ENCODE data around the gene BRAT1. TPM values are rescaled to one million over a fixed set of nuclear protein-coding genes. Genes with fewer than 3 reads are reported as not detected.

BRAT1 gene
- total RNA-seq, 2 donors from 2014 or later: 42.1 to 42.7 TPM

DNA sequence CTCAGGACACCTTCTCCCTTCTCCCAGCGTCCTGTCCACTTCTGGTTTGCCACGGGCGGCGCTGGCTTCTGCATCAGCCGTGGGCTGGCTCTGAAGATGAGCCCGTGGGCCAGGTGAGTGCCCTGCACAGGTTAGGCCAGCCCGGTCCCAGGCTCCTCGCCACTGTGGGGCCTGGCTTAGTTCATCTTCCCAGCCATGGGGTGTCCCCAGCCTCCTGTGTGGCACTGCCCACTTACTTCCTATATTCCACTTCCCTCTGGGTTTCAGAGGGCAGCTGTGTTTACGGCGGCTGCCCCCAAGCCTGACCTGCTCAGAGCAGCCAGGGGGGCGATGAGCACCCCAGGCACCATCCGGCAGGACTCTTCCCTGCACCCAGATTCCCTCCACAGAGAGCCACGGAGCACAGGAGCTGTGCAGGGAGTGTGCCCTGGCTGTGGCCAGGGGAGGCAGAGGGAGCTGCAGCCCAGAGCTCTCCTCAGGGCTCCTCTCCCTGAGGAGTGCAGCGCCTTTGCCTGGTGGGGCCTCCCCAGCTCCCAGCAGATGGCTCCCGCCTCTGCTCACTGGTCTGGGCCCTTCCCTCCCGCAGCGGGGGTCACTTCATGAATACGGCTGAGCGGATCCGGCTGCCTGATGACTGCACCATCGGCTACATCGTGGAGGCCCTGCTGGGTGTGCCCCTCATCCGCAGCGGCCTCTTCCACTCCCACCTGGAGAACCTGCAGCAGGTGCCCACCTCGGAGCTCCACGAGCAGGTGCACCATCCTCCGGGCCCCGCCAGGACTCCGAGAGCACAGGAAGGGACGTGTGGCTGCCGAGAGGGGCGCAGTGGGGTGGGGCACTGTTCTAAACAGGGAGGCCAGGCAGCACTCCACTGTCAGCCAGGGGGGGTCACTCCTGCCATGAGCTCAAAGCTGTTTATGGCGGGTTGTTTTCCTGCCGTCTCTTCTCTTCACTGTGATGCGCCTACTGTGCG, 29.4 kb downstream of the BRAT1 start:
- Mint-ChIP-seq H3K27ac (no peak overlapping the region), H3K4me3 (no peak overlapping the region), H3K36me3 (ENCODE audit: low read depth) (peaks cover 10% of the 10 kb centered on the region), H3K9me3 (no peaks in the 10 kb centered on the region), H3K4me1 (peaks cover 35% of the 10 kb centered on the region), H3K27me3 (ENCODE audit: insufficient read depth) (peaks cover 9% of the 10 kb centered on the region)
- peak; percentile 66 for DNase-seq
- H3K36me3 ChIP-seq (ENCODE audit: control insufficient read depth, insufficient read depth, low read length): no peaks in the 10 kb centered on the region
- TF ChIP-seq, protein P1, sequence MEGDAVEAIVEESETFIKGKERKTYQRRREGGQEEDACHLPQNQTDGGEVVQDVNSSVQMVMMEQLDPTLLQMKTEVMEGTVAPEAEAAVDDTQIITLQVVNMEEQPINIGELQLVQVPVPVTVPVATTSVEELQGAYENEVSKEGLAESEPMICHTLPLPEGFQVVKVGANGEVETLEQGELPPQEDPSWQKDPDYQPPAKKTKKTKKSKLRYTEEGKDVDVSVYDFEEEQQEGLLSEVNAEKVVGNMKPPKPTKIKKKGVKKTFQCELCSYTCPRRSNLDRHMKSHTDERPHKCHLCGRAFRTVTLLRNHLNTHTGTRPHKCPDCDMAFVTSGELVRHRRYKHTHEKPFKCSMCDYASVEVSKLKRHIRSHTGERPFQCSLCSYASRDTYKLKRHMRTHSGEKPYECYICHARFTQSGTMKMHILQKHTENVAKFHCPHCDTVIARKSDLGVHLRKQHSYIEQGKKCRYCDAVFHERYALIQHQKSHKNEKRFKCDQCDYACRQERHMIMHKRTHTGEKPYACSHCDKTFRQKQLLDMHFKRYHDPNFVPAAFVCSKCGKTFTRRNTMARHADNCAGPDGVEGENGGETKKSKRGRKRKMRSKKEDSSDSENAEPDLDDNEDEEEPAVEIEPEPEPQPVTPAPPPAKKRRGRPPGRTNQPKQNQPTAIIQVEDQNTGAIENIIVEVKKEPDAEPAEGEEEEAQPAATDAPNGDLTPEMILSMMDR (conservative IDR thresholded peaks at IDR 0.05): no peak
- 91 to 92% methylated on average over 22 to 36 of the region's 36 CpGs for WGBS, 2 experiments (ENCODE audit: insufficient coverage in 1 of 2, insufficient read length in 1 of 2)
- H3K9ac ChIP-seq (ENCODE audit: extremely low read depth, low read length, poor library complexity, severe bottlenecking): no peak overlapping the region
- no peaks in the 10 kb centered on the region for H3K9me3 ChIP-seq (ENCODE audit: control insufficient read depth, low read length)
- peaks cover 23% of the 10 kb centered on the region for H3K4me1 ChIP-seq (ENCODE audit: control insufficient read depth, insufficient read depth, low read length)
- no peak overlapping the region for H3K27ac ChIP-seq (ENCODE audit: low read depth, low read length)
- H3K27me3 ChIP-seq (ENCODE audit: control insufficient read depth, insufficient read depth, low read length, poor library complexity, severe bottlenecking): peaks cover 7% of the 10 kb centered on the region
- H3K4me3 ChIP-seq (ENCODE audit: low read length): no peak overlapping the region

GRCh38 chr7:2524808-2525657, 30.3 kb downstream of the BRAT1 start:
- Mint-ChIP-seq H3K36me3 (ENCODE audit: low read depth) (peaks cover 10% of the 10 kb centered on the region), H3K27ac (no peak overlapping the region), H3K9me3 (no peaks in the 10 kb centered on the region), H3K4me1 (peaks cover 37% of the 10 kb centered on the region), H3K4me3 (no peak overlapping the region), H3K27me3 (ENCODE audit: insufficient read depth) (peaks cover 16% of the 10 kb centered on the region)
- no peak overlapping the region for H3K4me3 ChIP-seq (ENCODE audit: low read length)
- H3K36me3 ChIP-seq (ENCODE audit: control insufficient read depth, insufficient read depth, low read length): no peaks in the 10 kb centered on the region
- H3K4me1 ChIP-seq (ENCODE audit: control insufficient read depth, insufficient read depth, low read length): peaks cover 23% of the 10 kb centered on the region
- WGBS, 2 experiments (ENCODE audit: insufficient coverage in 1 of 2, insufficient read length in 1 of 2): 79% methylated on average over 38 to 53 of the region's 53 CpGs
- no peaks in the 10 kb centered on the region for H3K9me3 ChIP-seq (ENCODE audit: control insufficient read depth, low read length)
- peak overlapping the region; percentile 98 for H3K27ac ChIP-seq (ENCODE audit: low read depth, low read length)
- H3K27me3 ChIP-seq (ENCODE audit: control insufficient read depth, insufficient read depth, low read length, poor library complexity, severe bottlenecking): peaks cover 16% of the 10 kb centered on the region
- peak; percentile 90 for DNase-seq
- no peak overlapping the region for H3K9ac ChIP-seq (ENCODE audit: extremely low read depth, low read length, poor library complexity, severe bottlenecking)
- TF ChIP-seq, protein P1 (conservative IDR thresholded peaks at IDR 0.05): no peak

DNA sequence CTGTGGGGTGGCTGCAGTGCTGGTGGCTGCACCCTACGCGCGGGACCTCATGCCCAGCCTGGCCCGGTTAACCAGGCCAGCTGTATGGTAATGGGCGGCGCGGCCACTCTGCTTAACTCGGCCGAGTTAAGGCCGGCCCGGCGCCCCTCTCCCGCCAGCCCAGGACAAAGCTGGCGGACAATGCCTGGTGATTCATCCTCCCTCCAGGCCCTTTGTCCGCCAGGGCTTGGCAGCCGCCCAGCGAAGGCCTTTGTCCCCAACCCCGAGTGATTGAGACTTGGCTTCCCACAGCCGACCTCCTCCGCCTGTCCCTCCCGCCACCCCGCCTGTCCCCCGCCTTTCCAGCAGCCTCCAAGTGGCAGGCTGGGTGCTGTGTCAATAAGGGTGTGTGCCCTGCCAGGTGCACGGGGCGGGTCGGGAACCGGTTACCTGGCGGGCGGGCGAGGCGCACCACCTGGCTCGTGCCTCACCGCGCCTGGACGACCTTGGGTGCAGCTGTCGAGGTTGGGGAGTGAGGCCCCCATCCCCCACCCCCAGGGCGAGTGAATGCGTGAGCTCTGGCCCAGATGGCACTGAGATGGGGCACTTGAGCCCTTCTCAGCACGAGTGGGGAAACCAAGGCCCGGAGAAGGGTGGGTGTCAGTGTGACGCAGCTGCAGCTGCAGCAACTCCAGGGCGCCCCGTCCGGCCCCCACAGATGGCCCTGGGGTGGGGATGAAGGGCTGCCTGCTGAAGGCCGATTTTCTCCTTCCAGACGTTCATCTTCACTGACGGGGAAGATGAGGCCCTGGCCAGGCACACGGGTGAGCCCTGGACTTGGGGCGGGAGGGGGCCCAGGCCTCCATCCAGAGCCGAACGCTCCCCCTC, 31.1 kb downstream of the BRAT1 start:
- H3K9me3 ChIP-seq (ENCODE audit: control insufficient read depth, low read length): no peaks in the 10 kb centered on the region
- H3K9me3 Mint-ChIP-seq: no peaks in the 10 kb centered on the region
- no peak overlapping the region for H3K9ac ChIP-seq (ENCODE audit: extremely low read depth, low read length, poor library complexity, severe bottlenecking)
- peak; percentile 85 for DNase-seq
- H3K4me3 Mint-ChIP-seq: no peak overlapping the region
- H3K4me1 Mint-ChIP-seq: peaks cover 37% of the 10 kb centered on the region
- 44 to 59% methylated on average over 31 to 51 of the region's 51 CpGs for WGBS, 2 experiments (ENCODE audit: insufficient coverage in 1 of 2, insufficient read length in 1 of 2)
- peaks cover 10% of the 10 kb centered on the region for H3K36me3 Mint-ChIP-seq (ENCODE audit: low read depth)
- H3K4me1 ChIP-seq (ENCODE audit: control insufficient read depth, insufficient read depth, low read length): peaks cover 23% of the 10 kb centered on the region
- no peak overlapping the region for H3K27ac Mint-ChIP-seq
- no peak overlapping the region for H3K4me3 ChIP-seq (ENCODE audit: low read length)
- peaks cover 16% of the 10 kb centered on the region for H3K27me3 Mint-ChIP-seq (ENCODE audit: insufficient read depth)
- TF ChIP-seq, protein P1 (conservative IDR thresholded peaks at IDR 0.05): no peak
- H3K36me3 ChIP-seq (ENCODE audit: control insufficient read depth, insufficient read depth, low read length): no peaks in the 10 kb centered on the region
- H3K27me3 ChIP-seq (ENCODE audit: control insufficient read depth, insufficient read depth, low read length, poor library complexity, severe bottlenecking): peaks cover 16% of the 10 kb centered on the region
- peak overlapping the region; percentile 98 for H3K27ac ChIP-seq (ENCODE audit: low read depth, low read length)

Data from endodermal cell (in vitro differentiated cells).